WTC11 (cell line): ENCODE measurements around the gene FAM13B. TPM values are rescaled to one million over a fixed set of nuclear protein-coding genes. Genes with fewer than 3 reads are reported as not detected.

ENCODE experiments used
- ATAC-seq: fragments of 200-7000 bp; cut with Tn5 transposase; 2 replicates; pipeline ENCODE4 v1.10.0; 2021; ENCODE audit warnings: mild to moderate bottlenecking, moderate library complexity
- CTCF ChIA-PET: fragments of 300-600 bp; sonication (Branson Sonifier 250); formaldehyde crosslinking; loops from one replicate; lab custom pipeline; 2021; ENCODE audit warnings: antibody characterized with exemption; lab: Charles Lee
- POLR2A ChIA-PET: fragments of 350-600 bp; sonication (Branson Sonifier 250); formaldehyde crosslinking; loops from one replicate; lab custom pipeline; 2021; ENCODE audit warnings: antibody characterized with exemption; lab: Charles Lee
- DNase-seq: peaks from one replicate; pipeline ENCODE4 v3.0.0; 2021; ENCODE audit warnings: low spot score
- H3K27ac Mint-ChIP-seq: 2 replicates; pipeline ENCODE4 v1.8.0; 2021; ENCODE audit warnings: mixed read lengths
- H3K27me3 Mint-ChIP-seq: 2 replicates; pipeline ENCODE4 v1.8.0; 2021; ENCODE audit warnings: low read depth, mild to moderate bottlenecking, moderate library complexity, mixed read lengths
- H3K36me3 Mint-ChIP-seq: 2 replicates; pipeline ENCODE4 v1.8.0; 2021; ENCODE audit warnings: mixed read lengths
- H3K4me1 Mint-ChIP-seq: 2 replicates; pipeline ENCODE4 v1.8.0; 2022; ENCODE audit warnings: mixed read lengths
- H3K4me3 Mint-ChIP-seq: 2 replicates; pipeline ENCODE4 v1.8.0; 2021; ENCODE audit warnings: mild to moderate bottlenecking, moderate library complexity, mixed read lengths
- H3K9me3 Mint-ChIP-seq: 2 replicates; pipeline ENCODE4 v1.8.0; 2021; ENCODE audit warnings: mixed read lengths
- CREB1 ChIP-seq: sonication (generic); formaldehyde crosslinking; IDR thresholded peaks from 2 replicates; pipeline ENCODE4 v1.8.0; 2023; ENCODE audit warnings: mild to moderate bottlenecking, missing genetic modification reagents
- ELF4 ChIP-seq: sonication (generic); formaldehyde crosslinking; IDR thresholded peaks from 2 replicates; pipeline ENCODE4 v1.8.1; 2022; ENCODE audit warnings: low read depth, mild to moderate bottlenecking, moderate library complexity, missing genetic modification reagents
- ESRRA ChIP-seq: sonication (generic); formaldehyde crosslinking; IDR thresholded peaks from 2 replicates; pipeline ENCODE4 v1.8.1; 2022; ENCODE audit warnings: mild to moderate bottlenecking, missing genetic modification reagents, borderline replicate concordance
- ETV6 ChIP-seq: sonication (generic); formaldehyde crosslinking; IDR thresholded peaks from 2 replicates; pipeline ENCODE4 v1.8.1; 2022; ENCODE audit warnings: mild to moderate bottlenecking, missing genetic modification reagents
- HMGA2 ChIP-seq: fragments of 250-450 bp; sonication (Bioruptor Pico); IDR thresholded peaks from 2 replicates; pipeline ENCODE4 v1.4.0; 2021; ENCODE audit warnings: mild to moderate bottlenecking, moderate library complexity
- JAZF1 ChIP-seq: fragments of 250-450 bp; sonication (Bioruptor Pico); IDR thresholded peaks from 2 replicates; pipeline ENCODE4 v1.9.0; 2021; ENCODE audit warnings: moderate library complexity, mild to moderate bottlenecking, inconsistent platforms
- PRDM15 ChIP-seq: sonication (generic); formaldehyde crosslinking; IDR thresholded peaks from 2 replicates; pipeline ENCODE4 v1.8.0; 2022; ENCODE audit warnings: missing genetic modification reagents
- RELA ChIP-seq: sonication (generic); formaldehyde crosslinking; IDR thresholded peaks from 2 replicates; pipeline ENCODE4 v1.8.1; 2022; ENCODE audit warnings: missing genetic modification reagents, mild to moderate bottlenecking, borderline replicate concordance
- TEAD4 ChIP-seq: sonication (generic); formaldehyde crosslinking; IDR thresholded peaks from 2 replicates; pipeline ENCODE4 v1.8.0; 2022; ENCODE audit warnings: mild to moderate bottlenecking, missing genetic modification reagents
- ZNF219 ChIP-seq: sonication (generic); formaldehyde crosslinking; IDR thresholded peaks from 2 replicates; pipeline ENCODE4 v1.8.0; 2023; ENCODE audit warnings: missing genetic modification reagents, mild to moderate bottlenecking, borderline replicate concordance
- ZNF263 ChIP-seq: sonication (generic); formaldehyde crosslinking; IDR thresholded peaks from 2 replicates; pipeline ENCODE4 v1.8.1; 2022; ENCODE audit warnings: low read depth, mild to moderate bottlenecking, moderate library complexity, missing genetic modification reagents
- ZNF317 ChIP-seq: sonication (generic); formaldehyde crosslinking; IDR thresholded peaks from 2 replicates; pipeline ENCODE4 v1.8.1; 2023; ENCODE audit warnings: low read depth, mild to moderate bottlenecking, moderate library complexity, missing genetic modification reagents, borderline replicate concordance
- ZNF396 ChIP-seq: fragments of 250-450 bp; sonication (Bioruptor Pico); IDR thresholded peaks from 2 replicates; pipeline ENCODE4 v1.8.0; 2021; ENCODE audit warnings: mild to moderate bottlenecking, moderate library complexity, borderline replicate concordance
- ZNF416 ChIP-seq: fragments of 250-450 bp; sonication (Bioruptor Pico); IDR thresholded peaks from 2 replicates; pipeline ENCODE4 v1.9.0; 2021; ENCODE audit warnings: mild to moderate bottlenecking, inconsistent platforms
- ZNF423 ChIP-seq: fragments of 250-450 bp; sonication (Bioruptor Pico); IDR thresholded peaks from 2 replicates; pipeline ENCODE4 v2.1.2; 2022; ENCODE audit warnings: mild to moderate bottlenecking, moderate library complexity
- total RNA-seq: library from RNA; stranded (reverse); gene quantifications from 3 replicates; pipeline ENCODE4 v1.2.3, GENCODE V29; 2021
- TF ChIP-seq, protein P1 (sequence below): fragments of 250-450 bp; sonication (Bioruptor Pico); IDR thresholded peaks from 2 replicates; pipeline ENCODE4 v1.9.0; 2021; ENCODE audit warnings: mild to moderate bottlenecking, borderline replicate concordance
- TF ChIP-seq, protein P2 (sequence below): sonication (generic); formaldehyde crosslinking; IDR thresholded peaks from 2 replicates; pipeline ENCODE4 v1.8.1; 2023; ENCODE audit warnings: mild to moderate bottlenecking, missing genetic modification reagents, moderate library complexity
- TF ChIP-seq, protein P3 (sequence below): fragments of 250-450 bp; sonication (Bioruptor Pico); IDR thresholded peaks from 2 replicates; pipeline ENCODE4 v1.8.0; 2021; ENCODE audit warnings: mild to moderate bottlenecking
- TF ChIP-seq, protein P4 (sequence below): sonication (generic); formaldehyde crosslinking; IDR thresholded peaks from 2 replicates; pipeline ENCODE4 v1.8.1; 2023; ENCODE audit warnings: mild to moderate bottlenecking, missing genetic modification reagents

The FAM13B gene
- total RNA-seq, 1 experiment from 2014 or later: 15.6 TPM

DNA sequence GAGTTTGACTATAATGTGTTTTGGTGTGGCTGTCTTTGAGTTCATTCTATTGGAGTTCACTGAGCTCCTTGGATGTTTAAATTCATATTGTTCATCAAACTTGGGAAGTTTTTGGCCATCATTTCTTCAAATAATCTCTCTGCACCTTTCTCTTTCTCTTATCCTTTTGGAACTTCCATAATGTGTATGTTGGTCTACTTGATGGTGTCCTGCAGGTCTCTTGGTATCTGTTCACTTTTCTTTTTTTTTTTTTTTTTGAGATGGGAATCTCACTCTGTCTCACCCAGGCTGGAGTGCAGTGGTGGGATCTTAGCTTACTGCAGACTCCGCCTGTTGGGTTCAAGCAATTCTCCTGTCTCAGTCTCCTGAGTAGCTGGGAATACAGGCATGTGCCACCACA, 116.0 kb downstream of the FAM13B start:
- H3K9me3 Mint-ChIP-seq: peaks cover 22% of the 10 kb centered on the region
- no peak for ATAC-seq
- peaks cover 5% of the 10 kb centered on the region for H3K27me3 Mint-ChIP-seq
- CTCF ChIA-PET: interaction anchor here (0.6 kb wide), 1 partner anchor 256 kb away, joined by 4 read pairs; no protein-coding TSS in a partner anchor
- no peak for DNase-seq
- no peak for TF ChIP-seq ETV6 (CRISPR knock-in tag)
- no peak for TF ChIP-seq ZNF423 (CRISPR knock-in tag)
- H3K36me3 Mint-ChIP-seq: no peaks in the 10 kb centered on the region
- H3K4me1 Mint-ChIP-seq: no peaks in the 10 kb centered on the region
- H3K4me3 Mint-ChIP-seq: no peak overlapping the region
- no peak overlapping the region for H3K27ac Mint-ChIP-seq
- POLR2A ChIA-PET: interaction anchor here (0.7 kb wide), 1 partner anchor 1256 kb away, joined by 3 read pairs; no protein-coding TSS in a partner anchor

GRCh38 chr5:137914758-137915157, 118.1 kb downstream of the FAM13B start:
- no peak for ATAC-seq
- peaks cover 5% of the 10 kb centered on the region for H3K27me3 Mint-ChIP-seq
- no peaks in the 10 kb centered on the region for H3K36me3 Mint-ChIP-seq
- no peak for DNase-seq
- no peak overlapping the region for H3K4me3 Mint-ChIP-seq
- POLR2A ChIA-PET: no interaction called here
- H3K27ac Mint-ChIP-seq: no peak overlapping the region
- peaks cover 22% of the 10 kb centered on the region for H3K9me3 Mint-ChIP-seq
- H3K4me1 Mint-ChIP-seq: no peaks in the 10 kb centered on the region
- CTCF ChIA-PET: no interaction called here
- TF ChIP-seq, protein P1, sequence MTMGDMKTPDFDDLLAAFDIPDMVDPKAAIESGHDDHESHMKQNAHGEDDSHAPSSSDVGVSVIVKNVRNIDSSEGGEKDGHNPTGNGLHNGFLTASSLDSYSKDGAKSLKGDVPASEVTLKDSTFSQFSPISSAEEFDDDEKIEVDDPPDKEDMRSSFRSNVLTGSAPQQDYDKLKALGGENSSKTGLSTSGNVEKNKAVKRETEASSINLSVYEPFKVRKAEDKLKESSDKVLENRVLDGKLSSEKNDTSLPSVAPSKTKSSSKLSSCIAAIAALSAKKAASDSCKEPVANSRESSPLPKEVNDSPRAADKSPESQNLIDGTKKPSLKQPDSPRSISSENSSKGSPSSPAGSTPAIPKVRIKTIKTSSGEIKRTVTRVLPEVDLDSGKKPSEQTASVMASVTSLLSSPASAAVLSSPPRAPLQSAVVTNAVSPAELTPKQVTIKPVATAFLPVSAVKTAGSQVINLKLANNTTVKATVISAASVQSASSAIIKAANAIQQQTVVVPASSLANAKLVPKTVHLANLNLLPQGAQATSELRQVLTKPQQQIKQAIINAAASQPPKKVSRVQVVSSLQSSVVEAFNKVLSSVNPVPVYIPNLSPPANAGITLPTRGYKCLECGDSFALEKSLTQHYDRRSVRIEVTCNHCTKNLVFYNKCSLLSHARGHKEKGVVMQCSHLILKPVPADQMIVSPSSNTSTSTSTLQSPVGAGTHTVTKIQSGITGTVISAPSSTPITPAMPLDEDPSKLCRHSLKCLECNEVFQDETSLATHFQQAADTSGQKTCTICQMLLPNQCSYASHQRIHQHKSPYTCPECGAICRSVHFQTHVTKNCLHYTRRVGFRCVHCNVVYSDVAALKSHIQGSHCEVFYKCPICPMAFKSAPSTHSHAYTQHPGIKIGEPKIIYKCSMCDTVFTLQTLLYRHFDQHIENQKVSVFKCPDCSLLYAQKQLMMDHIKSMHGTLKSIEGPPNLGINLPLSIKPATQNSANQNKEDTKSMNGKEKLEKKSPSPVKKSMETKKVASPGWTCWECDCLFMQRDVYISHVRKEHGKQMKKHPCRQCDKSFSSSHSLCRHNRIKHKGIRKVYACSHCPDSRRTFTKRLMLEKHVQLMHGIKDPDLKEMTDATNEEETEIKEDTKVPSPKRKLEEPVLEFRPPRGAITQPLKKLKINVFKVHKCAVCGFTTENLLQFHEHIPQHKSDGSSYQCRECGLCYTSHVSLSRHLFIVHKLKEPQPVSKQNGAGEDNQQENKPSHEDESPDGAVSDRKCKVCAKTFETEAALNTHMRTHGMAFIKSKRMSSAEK (CRISPR knock-in tag): no peak
- TF ChIP-seq ELF4 (CRISPR knock-in tag) (no peak), ZNF423 (CRISPR knock-in tag) (no peak), ZNF416 (CRISPR knock-in tag) (no peak), ZNF396 (CRISPR knock-in tag) (no peak)
- TF ChIP-seq, protein P2, sequence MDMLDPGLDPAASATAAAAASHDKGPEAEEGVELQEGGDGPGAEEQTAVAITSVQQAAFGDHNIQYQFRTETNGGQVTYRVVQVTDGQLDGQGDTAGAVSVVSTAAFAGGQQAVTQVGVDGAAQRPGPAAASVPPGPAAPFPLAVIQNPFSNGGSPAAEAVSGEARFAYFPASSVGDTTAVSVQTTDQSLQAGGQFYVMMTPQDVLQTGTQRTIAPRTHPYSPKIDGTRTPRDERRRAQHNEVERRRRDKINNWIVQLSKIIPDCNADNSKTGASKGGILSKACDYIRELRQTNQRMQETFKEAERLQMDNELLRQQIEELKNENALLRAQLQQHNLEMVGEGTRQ (CRISPR knock-in tag): no peak
- TF ChIP-seq, protein P3, sequence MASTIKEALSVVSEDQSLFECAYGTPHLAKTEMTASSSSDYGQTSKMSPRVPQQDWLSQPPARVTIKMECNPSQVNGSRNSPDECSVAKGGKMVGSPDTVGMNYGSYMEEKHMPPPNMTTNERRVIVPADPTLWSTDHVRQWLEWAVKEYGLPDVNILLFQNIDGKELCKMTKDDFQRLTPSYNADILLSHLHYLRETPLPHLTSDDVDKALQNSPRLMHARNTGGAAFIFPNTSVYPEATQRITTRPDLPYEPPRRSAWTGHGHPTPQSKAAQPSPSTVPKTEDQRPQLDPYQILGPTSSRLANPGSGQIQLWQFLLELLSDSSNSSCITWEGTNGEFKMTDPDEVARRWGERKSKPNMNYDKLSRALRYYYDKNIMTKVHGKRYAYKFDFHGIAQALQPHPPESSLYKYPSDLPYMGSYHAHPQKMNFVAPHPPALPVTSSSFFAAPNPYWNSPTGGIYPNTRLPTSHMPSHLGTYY: no peak
- TF ChIP-seq, protein P4, sequence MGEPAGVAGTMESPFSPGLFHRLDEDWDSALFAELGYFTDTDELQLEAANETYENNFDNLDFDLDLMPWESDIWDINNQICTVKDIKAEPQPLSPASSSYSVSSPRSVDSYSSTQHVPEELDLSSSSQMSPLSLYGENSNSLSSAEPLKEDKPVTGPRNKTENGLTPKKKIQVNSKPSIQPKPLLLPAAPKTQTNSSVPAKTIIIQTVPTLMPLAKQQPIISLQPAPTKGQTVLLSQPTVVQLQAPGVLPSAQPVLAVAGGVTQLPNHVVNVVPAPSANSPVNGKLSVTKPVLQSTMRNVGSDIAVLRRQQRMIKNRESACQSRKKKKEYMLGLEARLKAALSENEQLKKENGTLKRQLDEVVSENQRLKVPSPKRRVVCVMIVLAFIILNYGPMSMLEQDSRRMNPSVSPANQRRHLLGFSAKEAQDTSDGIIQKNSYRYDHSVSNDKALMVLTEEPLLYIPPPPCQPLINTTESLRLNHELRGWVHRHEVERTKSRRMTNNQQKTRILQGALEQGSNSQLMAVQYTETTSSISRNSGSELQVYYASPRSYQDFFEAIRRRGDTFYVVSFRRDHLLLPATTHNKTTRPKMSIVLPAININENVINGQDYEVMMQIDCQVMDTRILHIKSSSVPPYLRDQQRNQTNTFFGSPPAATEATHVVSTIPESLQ (CRISPR knock-in tag): no peak

GRCh38 chr5:137902408-137903133, 130.3 kb downstream of the FAM13B start:
- Mint-ChIP-seq H3K4me3 (no peak overlapping the region), H3K36me3 (no peaks in the 10 kb centered on the region), H3K4me1 (no peaks in the 10 kb centered on the region), H3K9me3 (no peaks in the 10 kb centered on the region), H3K27ac (no peak overlapping the region), H3K27me3 (no peaks in the 10 kb centered on the region)
- CTCF ChIA-PET: interaction anchor here (0.6 to 2.4 kb wide), 2 partner anchors 124 to 1719 kb away, joined by 3 to 8 read pairs; no protein-coding TSS in a partner anchor
- POLR2A ChIA-PET: no interaction called here
- ATAC-seq (no peak), DNase-seq (no peak)
- TF ChIP-seq ZNF263 (CRISPR knock-in tag) (no peak), CREB1 (CRISPR knock-in tag) (no peak), ZNF219 (CRISPR knock-in tag) (no peak), JAZF1 (no peak), HMGA2 (CRISPR knock-in tag) (no peak), RELA (CRISPR knock-in tag) (no peak), PRDM15 (CRISPR knock-in tag) (no peak), ESRRA (no peak), ZNF317 (CRISPR knock-in tag) (no peak), TEAD4 (no peak)
